Epithelial cell of proximal tubule (primary cell): ENCODE measurements around the gene FFAR3. TPM values are rescaled to one million over a fixed set of nuclear protein-coding genes. Genes with fewer than 3 reads are reported as not detected.

Source experiments
- DNase-seq: peaks from one replicate; pipeline ENCODE4 v3.0.0-alpha.2; 2011; ENCODE audit warnings: low read depth
- H3K4me3 ChIP-seq: 2 replicates; pipeline ENCODE4 v1.5.1; 2011; ENCODE audit warnings: low read depth, mild to moderate bottlenecking, low read length
- CTCF ChIP-seq: conservative IDR thresholded peaks from 2 replicates; pipeline ENCODE4 v1.5.1; 2012; ENCODE audit warnings: low read depth, mild to moderate bottlenecking, low read length
- total RNA-seq: library from RNA; depleted of rRNA; stranded (reverse); fragments of >200 nt; gene quantifications from 2 replicates; pipeline ENCODE4 v1.2.3, GENCODE V29; 2015

Gene FFAR3
- total RNA-seq, 1 donor from 2014 or later, result not detected

DNA sequence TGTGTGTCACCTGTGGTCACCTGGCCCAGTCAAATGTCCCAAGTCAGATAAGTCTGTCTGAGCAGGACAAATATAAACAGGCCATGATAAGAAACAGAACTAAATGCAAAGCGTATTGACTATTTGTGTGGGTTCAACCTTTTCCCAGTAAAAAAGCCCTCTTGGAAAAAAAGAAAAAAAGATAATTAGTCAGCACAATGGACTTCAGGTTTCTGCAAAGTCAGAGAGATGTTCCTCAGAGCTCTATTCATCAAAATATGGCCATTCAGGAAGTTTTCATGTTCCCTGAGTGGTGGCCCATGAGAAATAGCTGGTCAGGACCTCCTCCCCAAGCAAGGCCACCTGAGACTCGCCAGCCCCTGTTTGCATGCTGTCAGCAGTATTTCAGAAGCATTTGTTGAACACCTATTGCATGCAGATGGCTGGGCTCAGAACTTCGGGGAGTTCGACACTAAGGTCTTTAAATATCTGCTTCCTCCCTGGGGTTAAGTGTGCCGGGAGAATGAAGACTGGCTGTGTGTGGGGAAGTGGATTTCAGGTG lies 2.7 kb downstream of the FFAR3 start:
- DNase-seq, result no peak
- H3K4me3 ChIP-seq, result no peak overlapping the region
- TF ChIP-seq CTCF, result no peak

DNA sequence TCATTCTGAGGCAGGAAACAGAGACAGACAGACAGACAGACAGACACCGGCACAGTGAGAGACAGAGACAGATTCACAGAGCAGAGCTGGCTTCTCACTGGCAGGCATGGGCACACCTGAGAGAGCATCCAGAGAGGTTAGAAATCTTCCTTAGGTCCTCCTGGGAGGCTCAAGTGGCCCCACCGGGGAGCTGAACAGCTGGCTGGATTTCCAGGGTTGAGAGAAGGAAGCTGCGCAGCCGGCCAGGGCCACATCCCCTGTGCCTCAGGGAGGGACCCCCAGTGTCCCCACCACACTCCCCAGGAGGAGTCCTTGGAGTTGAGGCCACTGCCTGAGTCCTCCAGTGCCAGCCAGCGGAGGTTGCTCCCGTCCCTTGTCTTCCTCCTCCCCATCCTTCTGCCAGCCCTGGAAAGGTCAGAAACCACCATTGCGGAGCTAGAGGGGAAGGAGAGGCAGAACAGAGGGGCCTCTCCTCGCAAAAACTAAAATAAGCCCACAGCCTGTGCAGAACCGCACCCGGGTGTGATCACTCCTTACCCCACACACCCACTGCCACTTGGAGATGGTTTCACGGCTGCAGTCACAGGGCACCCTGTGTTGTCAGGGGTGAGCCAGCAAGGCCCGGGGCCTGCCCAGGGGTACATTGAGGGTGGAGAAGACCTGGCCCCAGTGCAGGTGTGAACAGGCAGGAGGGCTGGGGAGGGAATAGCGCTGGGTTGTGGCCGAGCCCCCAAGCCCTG lies 4.2 kb downstream of the FFAR3 start:
- no peak for TF ChIP-seq CTCF
- DNase-seq, result no peak
- H3K4me3 ChIP-seq, result no peak overlapping the region

DNA sequence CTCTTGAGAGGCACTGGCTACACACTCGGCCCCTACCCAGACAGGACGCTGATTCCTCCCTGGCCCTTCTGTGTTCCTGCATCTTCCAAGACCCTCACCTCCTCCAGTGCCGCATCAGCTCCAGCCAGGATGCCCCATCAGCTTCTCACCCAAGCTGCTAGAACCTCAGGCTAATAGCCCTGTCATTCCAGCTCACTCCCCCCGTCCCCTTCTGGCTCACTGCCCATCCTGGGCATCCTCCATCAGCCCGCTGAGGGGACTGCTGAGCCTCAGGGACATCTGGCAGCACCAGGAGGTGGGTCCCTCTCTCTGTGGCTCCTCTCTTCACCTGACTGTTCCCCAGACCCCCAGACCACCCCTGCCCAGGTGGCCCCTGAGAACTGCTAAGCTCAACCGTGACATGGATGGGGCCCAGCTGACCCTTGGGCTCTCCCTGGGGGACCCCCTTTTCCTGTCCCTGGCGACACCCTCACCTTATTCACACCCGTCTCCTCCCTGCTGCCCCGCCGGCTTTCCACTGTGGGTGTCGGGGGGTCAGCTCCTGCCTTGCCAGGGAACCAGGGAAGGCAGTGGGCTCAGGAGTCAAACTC lies 4.8 kb downstream of the FFAR3 start:
- TF ChIP-seq CTCF, result no peak
- no peak for DNase-seq
- H3K4me3 ChIP-seq, result no peak overlapping the region

- TF ChIP-seq CTCF, result no peak
- no peak for DNase-seq
- H3K4me3 ChIP-seq, result no peak overlapping the region
Measured at GRCh38 chr19:35363711-35364425, 5.6 kb downstream of the FFAR3 start.

DNA sequence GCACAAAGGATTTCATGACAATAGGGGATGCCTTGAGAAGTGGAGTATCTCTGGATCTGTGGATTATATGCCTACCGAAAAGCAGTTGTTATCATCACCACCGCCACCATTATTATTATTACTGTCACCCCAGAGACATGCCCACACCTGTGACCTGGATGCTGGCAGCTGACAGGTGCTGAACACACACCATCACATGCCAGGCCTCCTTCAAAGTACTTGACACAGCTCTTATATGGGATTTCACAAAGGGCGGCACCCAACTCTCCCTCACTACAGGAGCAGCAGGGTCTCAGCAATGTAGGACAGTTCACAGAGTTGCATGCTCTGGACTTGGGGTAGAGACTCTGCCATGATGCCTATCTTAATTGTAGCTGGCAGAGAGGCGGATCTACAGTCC lies 7.0 kb downstream of the FFAR3 start:
- DNase-seq, result no peak
- H3K4me3 ChIP-seq, result no peak overlapping the region
- TF ChIP-seq CTCF, result no peak

DNA sequence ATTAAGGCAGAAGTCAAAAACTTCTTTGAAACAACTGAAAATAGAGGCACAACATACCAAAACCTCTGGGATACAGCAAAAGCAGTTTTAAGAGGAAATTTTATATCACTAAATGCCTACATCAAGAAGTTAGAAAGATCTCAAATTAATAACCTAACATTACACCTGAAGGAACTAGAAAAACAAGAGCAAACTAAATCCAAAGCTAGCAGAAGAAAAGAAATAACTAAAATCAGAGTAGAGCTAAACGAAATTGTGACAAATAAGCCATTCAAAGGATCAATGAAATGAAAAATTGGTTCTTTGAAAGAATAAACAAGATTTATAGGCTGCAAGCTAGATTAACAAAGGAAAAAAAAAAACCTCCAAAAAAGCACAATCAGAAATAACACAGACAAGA lies 10.1 kb downstream of the FFAR3 start:
- H3K4me3 ChIP-seq, result no peak overlapping the region
- DNase-seq, result no peak

More for the DNA sequence above, 10.1 kb downstream of the FFAR3 start:
- TF ChIP-seq CTCF, result no peak
